COLO829 (cell line): ENCODE results near the gene RFNG.

ENCODE experiments used
- DNase-seq: peaks from one replicate; pipeline ENCODE4 v3.0.0; 2012; ENCODE audit warnings: low spot score

RFNG gene

GRCh38 chr17:81999976-82000802 is 51.4 kb downstream of the RFNG start:
- DNase-seq, result no peak

DNA sequence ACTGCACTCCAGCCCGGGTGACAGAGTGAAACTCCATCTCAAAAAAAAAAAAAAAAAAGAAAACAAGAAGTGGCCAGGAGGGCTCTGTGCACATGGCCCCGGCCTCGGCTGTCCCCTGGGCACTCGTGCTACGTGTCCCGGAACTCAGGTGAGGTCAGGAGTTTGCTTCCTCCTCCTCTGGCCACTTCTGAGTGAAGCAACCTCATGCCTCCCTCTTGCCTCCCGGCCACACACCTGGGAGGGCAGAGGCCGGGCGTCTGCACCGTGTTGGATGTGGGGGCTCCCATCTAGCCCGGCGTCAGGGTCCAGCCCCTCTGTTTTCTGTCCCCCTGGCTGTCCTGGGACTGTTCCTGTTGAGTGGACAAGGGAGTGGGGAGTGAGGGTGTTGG is 52.0 kb downstream of the RFNG start:
- no peak for DNase-seq

DNA sequence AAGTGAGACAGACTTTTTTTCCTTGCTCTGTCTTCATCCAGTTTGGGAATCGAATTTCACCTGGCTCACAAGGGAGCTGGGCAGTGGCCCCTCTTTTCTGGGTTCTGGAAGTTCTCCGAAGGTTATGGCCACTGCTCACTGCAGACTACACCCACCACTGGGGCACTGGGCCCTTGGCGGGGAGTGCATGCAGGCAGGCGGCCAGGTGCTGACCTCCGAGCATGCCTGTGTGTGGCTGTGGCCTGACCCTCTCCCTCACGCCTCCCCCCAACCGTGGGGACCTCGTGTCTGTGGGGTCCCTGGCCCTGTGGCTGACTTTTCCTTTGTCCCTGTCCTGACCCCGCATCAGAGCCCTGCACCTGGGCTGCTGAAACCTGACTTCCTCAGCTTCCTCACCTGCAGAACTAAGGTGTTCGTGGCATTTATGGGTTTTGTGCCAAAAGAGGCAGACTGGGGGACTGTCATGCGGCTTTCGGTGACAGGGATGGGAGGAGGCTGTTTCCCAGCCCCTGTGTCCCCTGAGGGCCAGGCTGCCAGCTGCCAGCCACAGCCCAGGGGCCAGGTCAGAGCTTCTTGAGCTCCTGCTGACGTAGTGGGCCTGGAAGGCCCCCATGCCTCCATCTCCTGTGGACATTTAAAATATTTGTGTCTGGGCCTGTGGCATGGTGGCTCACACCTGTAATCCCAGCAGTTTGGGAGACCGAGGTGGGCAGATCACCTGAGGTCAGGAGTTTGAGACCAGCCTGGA is 52.7 kb downstream of the RFNG start:
- no peak for DNase-seq

- no peak for DNase-seq
Observed at GRCh38 chr17:81998212-81998611, 53.4 kb downstream of the RFNG start.
